ENCODE data around the gene COQ10A. TPM values are rescaled to one million over a fixed set of nuclear protein-coding genes. Genes with fewer than 3 reads are reported as not detected.

The COQ10A gene
- total RNA-seq, 2 experiments from 2014 or later, result 5.2 to 7.5 TPM

DNA sequence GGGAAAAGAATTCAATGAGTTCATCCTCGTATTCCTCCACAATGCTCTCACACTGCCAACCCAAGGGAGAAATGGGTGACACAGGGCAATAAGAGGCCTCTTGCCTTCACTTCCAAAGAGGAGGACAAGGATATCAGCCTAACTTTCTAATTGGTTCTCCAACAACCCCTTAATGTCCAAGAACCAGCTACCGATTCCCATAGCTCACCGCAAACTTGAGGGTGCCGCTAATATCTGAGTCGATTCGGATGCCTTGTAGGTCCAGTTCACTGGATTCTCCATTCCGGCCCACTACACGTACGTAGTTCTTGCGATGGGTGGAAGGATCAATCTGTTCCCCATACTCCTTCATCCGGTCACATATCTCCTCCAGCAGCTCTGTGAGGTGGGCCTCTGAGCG, 44.3 kb downstream of the COQ10A start:
- no peak for ATAC-seq
- DNase-seq, result no peak
- H3K27me3 Mint-ChIP-seq, result no peaks in the 10 kb centered on the region
- H3K4me3 Mint-ChIP-seq, result no peak overlapping the region
- intact Hi-C loops (cut with DNase I, micrococcal nuclease), result no loop called here
- POLR2A ChIA-PET, result interaction anchor here (0.7 kb wide), 1 partner anchor 11 kb away, joined by 3 read pairs; no protein-coding TSS in a partner anchor
- H3K27ac Mint-ChIP-seq, result no peak overlapping the region
- H3K9me3 Mint-ChIP-seq (ENCODE audit: low read depth), result no peaks in the 10 kb centered on the region
- CTCF ChIA-PET, result interaction anchor here (0.7 to 1.6 kb wide), 6 partner anchors 16 to 203 kb away, joined by 3 to 4 read pairs (median 3); partner anchors contain the start of genes IL23A and STAT2
- H3K4me1 Mint-ChIP-seq, result peaks cover 8% of the 10 kb centered on the region
- H3K36me3 Mint-ChIP-seq (ENCODE audit: low read depth), result peaks cover 32% of the 10 kb centered on the region

DNA sequence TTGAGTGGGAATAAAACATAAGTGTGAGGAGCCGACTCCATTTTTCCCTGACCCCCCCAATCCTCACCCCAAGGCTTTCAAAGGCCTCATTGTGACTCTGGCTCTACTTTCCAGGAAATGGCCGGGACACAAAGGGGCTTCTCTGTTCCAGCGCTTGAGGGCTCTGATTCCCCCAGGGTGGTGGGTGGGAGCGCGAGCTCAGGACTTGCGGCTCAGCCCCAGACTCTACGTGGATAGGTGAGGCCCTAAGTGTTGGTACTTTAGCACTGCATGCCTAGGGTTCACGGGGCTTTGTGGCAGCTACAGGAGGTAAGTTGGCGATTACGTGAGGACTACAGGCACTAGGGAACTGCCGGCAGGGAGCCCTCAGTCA, 48.5 kb downstream of the COQ10A start:
- H3K4me1 Mint-ChIP-seq, result peaks cover 18% of the 10 kb centered on the region
- intact Hi-C loops (cut with DNase I, micrococcal nuclease), result loop anchor here (5.0 kb wide), 2 partner anchors 132 to 372 kb away; partner anchors contain the start of genes PTGES3 (in 1 of the 2) and TIMELESS (in 1 of the 2)
- H3K9me3 Mint-ChIP-seq (ENCODE audit: low read depth), result no peaks in the 10 kb centered on the region
- peaks cover 28% of the 10 kb centered on the region for H3K36me3 Mint-ChIP-seq (ENCODE audit: low read depth)
- peak overlapping the region; percentile 97 for H3K4me3 Mint-ChIP-seq
- DNase-seq (peak; percentile 41), ATAC-seq (no peak)
- ChIA-PET POLR2A (interaction anchor here (0.5 to 2.0 kb wide), 10 partner anchors 16 to 382 kb away, joined by 3 to 16 read pairs (median 6); partner anchors contain the start of genes IL23A, PAN2, RNF41 and STAT2), CTCF (interaction anchor here (1.4 to 5.0 kb wide), 6 partner anchors 17 to 149 kb away, joined by 3 to 30 read pairs (median 8); partner anchors contain the start of genes PAN2, SMARCC2 and STAT2)
- H3K27ac Mint-ChIP-seq, result peak overlapping the region; percentile 95
- H3K27me3 Mint-ChIP-seq, result no peaks in the 10 kb centered on the region

DNA sequence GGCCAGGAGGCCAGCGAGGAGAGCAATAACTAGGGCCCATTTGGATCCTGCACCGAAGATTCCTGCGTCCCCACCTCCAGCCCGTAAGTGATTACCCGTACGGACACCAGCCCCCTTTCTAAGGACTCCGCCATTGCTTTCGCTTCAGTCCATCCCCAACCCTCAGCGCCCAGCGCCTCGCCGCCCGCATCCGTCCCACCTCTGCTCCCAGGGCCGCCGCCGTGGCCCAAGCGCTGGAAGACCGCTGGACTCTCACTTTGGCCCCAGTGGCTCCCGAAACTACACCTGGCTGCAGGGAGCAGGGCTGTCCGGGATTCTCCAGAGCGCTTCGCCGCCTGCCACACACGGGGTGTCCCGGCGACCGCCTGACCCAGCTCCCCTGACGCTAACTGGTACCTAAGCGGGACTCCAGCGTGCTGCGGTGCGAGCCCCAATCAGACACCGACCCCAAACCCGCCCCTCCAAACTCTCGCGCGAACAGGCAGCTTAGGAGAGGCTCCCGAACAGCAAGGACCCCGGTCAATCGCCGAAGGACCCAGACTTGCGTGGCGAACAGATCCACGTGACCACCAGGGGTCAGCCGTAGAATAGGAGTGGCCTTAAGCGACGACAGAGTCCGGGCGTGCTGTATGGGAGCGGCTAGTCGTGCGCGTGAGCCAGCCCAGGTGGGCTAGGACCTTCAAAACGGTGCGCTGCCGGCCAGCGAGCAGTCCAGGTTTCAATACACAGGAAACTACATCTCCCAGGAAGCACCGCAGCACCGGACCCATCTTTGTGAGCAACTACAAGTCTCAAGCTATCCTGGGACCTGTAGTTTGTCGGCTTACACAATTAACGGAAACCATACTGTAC, 49.1 kb downstream of the COQ10A start, which contains the start of gene CNPY2:
CNPY2 (minus strand) TSS at position 367 of the 852 bp plus-strand sequence. CDS start 771 bp downstream, outside the sequence.
- Mint-ChIP-seq H3K27me3 (no peaks in the 10 kb centered on the region), H3K4me3 (peak within 1 kb of the TSS; percentile 97), H3K27ac (peak within 1 kb of the TSS; percentile 95), H3K9me3 (ENCODE audit: low read depth) (no peaks in the 10 kb centered on the region), H3K36me3 (ENCODE audit: low read depth) (peaks cover 22% of the 10 kb centered on the region), H3K4me1 (peaks cover 18% of the 10 kb centered on the region)
- ChIA-PET CTCF (interaction anchor here (0.6 to 5.0 kb wide), 12 partner anchors 14 to 610 kb away, joined by 3 to 30 read pairs (median 4); partner anchors contain the start of genes IL23A, PAN2, RNF41 and SMARCC2), POLR2A (interaction anchor here (0.5 to 2.0 kb wide), 12 partner anchors 17 to 383 kb away, joined by 3 to 16 read pairs (median 6); partner anchors contain the start of genes IL23A, PAN2, RNF41 and STAT2)
- peak; percentile 93 for ATAC-seq
- intact Hi-C loops (cut with DNase I, micrococcal nuclease), result loop anchor here (1.0 to 5.0 kb wide), 17 partner anchors 16 to 371 kb away; partner anchors contain the start of genes CS (in 2 of the 2), IL23A (in 2 of the 2), STAT2 (in 2 of the 2) and TIMELESS (in 2 of the 2)
- peak; percentile 95 for DNase-seq

DNA sequence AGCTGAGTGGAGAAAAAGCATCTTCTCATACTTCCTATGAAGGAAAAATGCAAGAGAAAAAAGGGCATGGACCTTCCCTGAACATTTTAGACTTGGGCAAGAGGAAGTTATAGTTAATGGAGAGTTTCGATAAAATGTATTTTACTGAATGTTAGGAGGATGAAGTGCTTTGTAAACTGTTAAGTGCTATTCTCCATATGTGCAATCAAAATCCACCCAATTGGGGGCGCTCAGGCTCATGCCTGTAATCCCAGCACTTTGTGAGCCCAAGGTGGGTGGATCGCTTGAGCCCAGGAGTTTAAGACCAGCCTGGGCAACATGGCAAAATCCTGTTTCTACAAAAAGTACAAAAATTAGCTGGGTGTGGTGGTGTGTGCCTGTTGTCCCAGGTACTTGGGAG, 50.9 kb downstream of the COQ10A start:
- no peak for ATAC-seq
- H3K27ac Mint-ChIP-seq, result no peak overlapping the region
- H3K4me3 Mint-ChIP-seq, result no peak overlapping the region
- peaks cover 21% of the 10 kb centered on the region for H3K36me3 Mint-ChIP-seq (ENCODE audit: low read depth)
- POLR2A ChIA-PET, result no interaction called here
- DNase-seq, result peak; percentile 37
- H3K4me1 Mint-ChIP-seq, result peaks cover 22% of the 10 kb centered on the region
- intact Hi-C loops (cut with DNase I, micrococcal nuclease), result loop anchor here (2.0 to 5.0 kb wide), 4 partner anchors 21 to 370 kb away; partner anchors contain the start of genes IL23A (in 1 of the 2), PTGES3 (in 1 of the 2), STAT2 (in 1 of the 2) and TIMELESS (in 1 of the 2)
- no peaks in the 10 kb centered on the region for H3K27me3 Mint-ChIP-seq
- CTCF ChIA-PET, result interaction anchor here (2.3 to 5.0 kb wide), 2 partner anchors 42 to 128 kb away, joined by 8 to 30 read pairs; partner anchors contain the start of genes SMARCC2 and STAT2
- no peaks in the 10 kb centered on the region for H3K9me3 Mint-ChIP-seq (ENCODE audit: low read depth)

Other genes starting within 250 kb of the COQ10A start
- 10 to 100 TPM; 14.9 to 16.3 TPM for gene IKZF4, start 245.9 kb upstream of the COQ10A start, total RNA-seq
- 10 to 100 TPM; 33.9 to 64.0 TPM for gene RPS26, start 225.0 kb upstream of the COQ10A start, total RNA-seq
- gene ERBB3, start 186.8 kb upstream of the COQ10A start, total RNA-seq, result under 1 TPM; 0.32 to 0.57 TPM
- 100 to 1,000 TPM; 446 to 695 TPM for gene PA2G4, start 162.4 kb upstream of the COQ10A start, total RNA-seq
- gene RPL41, start 150.3 kb upstream of the COQ10A start, total RNA-seq, result 1,000 to 10,000 TPM; 5,101 to 9,949 TPM
- 1 to 10 TPM; 6.4 to 6.5 TPM for gene ZC3H10, start 148.7 kb upstream of the COQ10A start, total RNA-seq
- 100 to 1,000 TPM; 132 to 160 TPM for gene ESYT1, start 138.7 kb upstream of the COQ10A start, total RNA-seq
- gene MYL6B, start 114.4 kb upstream of the COQ10A start, total RNA-seq, result 10 to 100 TPM; 76.3 to 79.3 TPM
- gene MYL6, start 108.6 kb upstream of the COQ10A start, total RNA-seq, result 100 to 1,000 TPM; 692 to 918 TPM
- gene SMARCC2, start 77.5 kb upstream of the COQ10A start, total RNA-seq, result 100 to 1,000 TPM in 1 of 2 experiments, 10 to 100 TPM in 1; 96.9 to 123 TPM
- gene RNF41, start 45.0 kb upstream of the COQ10A start, total RNA-seq, result 10 to 100 TPM; 25.2 to 28.8 TPM
- gene NABP2, start 42.6 kb upstream of the COQ10A start, total RNA-seq, result 10 to 100 TPM; 69.1 to 76.0 TPM
- 1 to 10 TPM in 1 of 2 experiments, under 1 TPM in 1; 0.53 to 1.3 TPM for gene SLC39A5, start 36.9 kb upstream of the COQ10A start, total RNA-seq
- gene ANKRD52, start 8.6 kb upstream of the COQ10A start, total RNA-seq, result 10 to 100 TPM; 29.2 to 31.0 TPM
- gene CS, start 33.4 kb downstream of the COQ10A start, total RNA-seq, result 100 to 1,000 TPM; 197 to 293 TPM
- 10 to 100 TPM; 77.4 to 82.6 TPM for gene CNPY2, start 49.0 kb downstream of the COQ10A start, total RNA-seq
- 10 to 100 TPM; 54.6 to 62.5 TPM for gene PAN2, start 67.1 kb downstream of the COQ10A start, total RNA-seq
- 10 to 100 TPM; 18.5 to 21.6 TPM for gene IL23A, start 71.9 kb downstream of the COQ10A start, total RNA-seq
- 100 to 1,000 TPM; 116 to 124 TPM for gene STAT2, start 93.2 kb downstream of the COQ10A start, total RNA-seq
- gene APOF, start 95.9 kb downstream of the COQ10A start, total RNA-seq, result not detected
- gene TIMELESS, start 182.5 kb downstream of the COQ10A start, total RNA-seq, result 10 to 100 TPM; 46.3 to 47.3 TPM
- gene MIP, start 187.7 kb downstream of the COQ10A start, total RNA-seq, result not detected
- gene SPRYD4, start 201.6 kb downstream of the COQ10A start, total RNA-seq, result 1 to 10 TPM; 3.1 TPM
- 1 to 10 TPM; 8.7 TPM for gene GLS2, start 221.2 kb downstream of the COQ10A start, total RNA-seq